Urinary bladder (tissue), 4 donors: ENCODE measurements around the gene PDE8B. TPM values are rescaled to one million over a fixed set of nuclear protein-coding genes. Genes with fewer than 3 reads are reported as not detected.
"Not testable (repeated sequence)": the region's sequence is repeated elsewhere in the genome, so short reads cannot be mapped to it uniquely, and the experiment has no call there.

Source experiments
- DNase-seq: peaks from one replicate; pipeline ENCODE4 v3.0.0-alpha.2; 2015; ENCODE audit errors: extremely low spot score
- H3K27ac ChIP-seq: one replicate; pipeline ENCODE4 v1.5.1; 2013; ENCODE audit warnings: low read depth, mild to moderate bottlenecking, moderate library complexity
- H3K36me3 ChIP-seq: one replicate; pipeline ENCODE4 v1.6.1; 2013; ENCODE audit warnings: mild to moderate bottlenecking, moderate library complexity; ENCODE audit not compliant: insufficient read depth
- H3K4me1 ChIP-seq: one replicate; pipeline ENCODE4 v1.6.1; 2013; ENCODE audit warnings: mild to moderate bottlenecking, moderate library complexity; ENCODE audit not compliant: insufficient read depth
- H3K4me3 ChIP-seq: one replicate; pipeline ENCODE4 v1.5.1; 2013; ENCODE audit warnings: low read depth, low read length
- WGBS: extraction: QIAGEN DNeasy Blood & Tissue Kit; methylation state at CpG from one replicate; pipeline ENCODE4 v1.1.7; 2013; 5-methylcytosine and 5-hydroxymethylcytosine counted together
- polyA plus RNA-seq: library from polyadenylated mRNA; stranded (reverse); fragments of 200-250 nt; gene quantifications from one replicate; pipeline ENCODE4 v1.2.3, GENCODE V29; 2013
- total RNA-seq: library from RNA; depleted of rRNA; stranded (reverse); fragments of >200 nt; gene quantifications from one replicate; pipeline ENCODE4 v1.2.3, GENCODE V29; 2014
- donor health status: healthy with polysubstance abuse.
- donor health status: healthy.

Gene PDE8B
- total and polyA plus RNA-seq, 2 donors: 2.4 to 2.9 TPM

GRCh38 chr5:77448831-77449230 lies 238.4 kb downstream of the PDE8B start:
- Histone ChIP-seq H3K36me3 (peaks cover 3% of the 10 kb centered on the region), H3K27ac (no peak overlapping the region), H3K4me3 (no peak overlapping the region), H3K4me1 (no peaks in the 10 kb centered on the region)
- 88% methylated on average over 1 of the region's 1 CpG for WGBS
- no peak for DNase-seq

- Histone ChIP-seq H3K27ac (no peak overlapping the region), H3K4me1 (no peaks in the 10 kb centered on the region), H3K36me3 (peaks cover 3% of the 10 kb centered on the region), H3K4me3 (no peak overlapping the region)
- DNase-seq: no peak
- 84% methylated on average over 1 of the region's 1 CpG for WGBS
These were observed 238.8 kb downstream of the PDE8B start for GRCh38 chr5:77449277-77449676.

- WGBS: 62% methylated on average over 2 of the region's 2 CpGs
These were observed 239.5 kb downstream of the PDE8B start for GRCh38 chr5:77449981-77450380.

GRCh38 chr5:77452351-77452750 lies 241.9 kb downstream of the PDE8B start:
- no peaks in the 10 kb centered on the region for H3K4me1 ChIP-seq
- no peak overlapping the region for H3K4me3 ChIP-seq
- 86% methylated on average over 1 of the region's 1 CpG for WGBS
- DNase-seq: no peak
- H3K27ac ChIP-seq: no peak overlapping the region
- peaks cover 3% of the 10 kb centered on the region for H3K36me3 ChIP-seq

More at GRCh38 chr5:77449981-77450380, 239.5 kb downstream of the PDE8B start:
- Histone ChIP-seq H3K36me3 (peaks cover 3% of the 10 kb centered on the region), H3K27ac (no peak overlapping the region), H3K4me1 (no peaks in the 10 kb centered on the region), H3K4me3 (no peak overlapping the region)
- no peak for DNase-seq

GRCh38 chr5:77454123-77454522 lies 243.6 kb downstream of the PDE8B start:
- H3K4me3 ChIP-seq: no peak overlapping the region
- no peak for DNase-seq
- 89% methylated on average over 3 of the region's 3 CpGs for WGBS
- H3K4me1 ChIP-seq: no peaks in the 10 kb centered on the region
- H3K27ac ChIP-seq: no peak overlapping the region
- peaks cover 2% of the 10 kb centered on the region for H3K36me3 ChIP-seq

- 90% methylated on average over 5 of the region's 5 CpGs for WGBS
These were observed 250.8 kb downstream of the PDE8B start for GRCh38 chr5:77461287-77461686.

GRCh38 chr5:77463905-77464304 lies 253.4 kb downstream of the PDE8B start:
- WGBS: 100% methylated on average over 1 of the region's 1 CpG
- no peaks in the 10 kb centered on the region for H3K4me1 ChIP-seq
- no peak overlapping the region for H3K4me3 ChIP-seq
- H3K36me3 ChIP-seq: peaks cover 5% of the 10 kb centered on the region
- no peak for DNase-seq
- no peak overlapping the region for H3K27ac ChIP-seq

More at GRCh38 chr5:77461287-77461686, 250.8 kb downstream of the PDE8B start:
- no peak overlapping the region for H3K4me3 ChIP-seq
- H3K4me1 ChIP-seq: no peaks in the 10 kb centered on the region
- no peak overlapping the region for H3K27ac ChIP-seq
- peaks cover 5% of the 10 kb centered on the region for H3K36me3 ChIP-seq
- DNase-seq: no peak

GRCh38 chr5:77468875-77469274 lies 258.4 kb downstream of the PDE8B start:
- H3K4me3 ChIP-seq, H3K4me1 ChIP-seq, DNase-seq, H3K27ac ChIP-seq, H3K36me3 ChIP-seq: not testable (repeated sequence)
- 95% methylated on average over 3 of the region's 3 CpGs for WGBS

- not testable (repeated sequence) for DNase-seq, H3K27ac ChIP-seq, H3K4me3 ChIP-seq, H3K4me1 ChIP-seq, H3K36me3 ChIP-seq
- 91% methylated on average over 11 of the region's 11 CpGs for WGBS
These were observed 264.6 kb downstream of the PDE8B start for GRCh38 chr5:77475041-77475440.

Other genes with a start within 250 kb of the PDE8B start
- 35.8 TPM for gene AGGF1, start 180.3 kb upstream of the PDE8B start, total RNA-seq
- 12.2 TPM for gene AGGF1, start 180.3 kb upstream of the PDE8B start, polyA plus RNA-seq
- 4.7 TPM for gene ZBED3, start 123.4 kb upstream of the PDE8B start, total RNA-seq
- 4.8 TPM for gene ZBED3, start 123.4 kb upstream of the PDE8B start, polyA plus RNA-seq